Right ventricle myocardium inferior (tissue), 1 donor: Measurements from ENCODE around the gene UNC5B. TPM values are rescaled to one million over a fixed set of nuclear protein-coding genes. Genes with fewer than 3 reads are reported as not detected.
A peak's percentile ranks its signal among the peaks of the same experiment; 100 is the strongest.

Experiments
- ATAC-seq: fragments of 200-7000 bp; cut with Tn5 transposase; one replicate; pipeline ENCODE4 v1.9.1; 2020; ENCODE audit warnings: mild to moderate bottlenecking, moderate library complexity
- DNase-seq: peaks from one replicate; pipeline ENCODE4 v3.0.0; 2021; ENCODE audit errors: missing footprints
- intact Hi-C: fragments of 100-400 bp; cut with DNase I; formaldehyde crosslinking; loops from one replicate; pipeline ENCODE4 v1.11.0; 2022
- total RNA-seq: library from RNA; stranded (reverse); fragmentation: NEBNext Ultra II Directional; extraction: Animal tissue kit (Norgen Biotek cat#: 25700); gene quantifications from one replicate; pipeline ENCODE4 v1.2.1, GENCODE V29; 2021
- donor health status: DM: no; HTN: yes; CAD: no; lungs with severe emphysema.

UNC5B gene
- total RNA-seq, 1 donor from 2014 or later: 13.1 TPM

DNA sequence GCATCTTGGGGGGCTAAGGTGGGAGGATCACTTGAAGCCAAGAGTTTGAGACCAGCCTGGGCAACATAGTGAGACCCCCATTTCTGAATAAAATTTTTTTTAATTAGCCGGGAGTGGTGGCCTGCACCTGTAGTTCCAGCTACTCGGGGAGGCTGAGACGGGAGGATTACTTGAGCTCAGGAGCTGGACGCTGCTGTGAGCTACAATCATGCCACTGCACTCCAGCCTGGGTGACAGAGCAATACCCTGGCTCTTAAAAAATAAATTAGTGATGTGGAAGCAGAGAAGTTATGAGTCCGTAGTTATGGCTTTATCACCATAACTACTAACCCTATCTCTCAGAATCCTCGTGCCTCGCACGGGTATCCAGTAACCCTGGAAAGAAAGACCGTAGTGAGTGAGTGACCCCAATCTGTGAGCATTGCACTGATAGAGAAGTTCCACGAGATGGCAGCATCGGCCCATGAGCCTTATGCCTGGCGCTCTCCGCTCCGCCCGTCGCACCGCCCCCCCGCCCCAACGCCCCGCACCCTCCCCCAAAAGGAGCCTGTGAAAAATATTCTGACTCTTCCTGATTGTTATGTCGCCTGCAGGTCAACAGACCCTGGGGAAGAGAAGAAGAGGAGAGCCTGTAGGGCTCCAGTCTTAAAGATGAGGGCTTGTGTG is 101.8 kb downstream of the UNC5B start:
- intact Hi-C loops: loop anchor here (2.0 to 5.0 kb wide), 2 partner anchors 499 to 583 kb away; no protein-coding TSS in a partner anchor
- peak; percentile 68 for ATAC-seq
- no peak for DNase-seq

DNA sequence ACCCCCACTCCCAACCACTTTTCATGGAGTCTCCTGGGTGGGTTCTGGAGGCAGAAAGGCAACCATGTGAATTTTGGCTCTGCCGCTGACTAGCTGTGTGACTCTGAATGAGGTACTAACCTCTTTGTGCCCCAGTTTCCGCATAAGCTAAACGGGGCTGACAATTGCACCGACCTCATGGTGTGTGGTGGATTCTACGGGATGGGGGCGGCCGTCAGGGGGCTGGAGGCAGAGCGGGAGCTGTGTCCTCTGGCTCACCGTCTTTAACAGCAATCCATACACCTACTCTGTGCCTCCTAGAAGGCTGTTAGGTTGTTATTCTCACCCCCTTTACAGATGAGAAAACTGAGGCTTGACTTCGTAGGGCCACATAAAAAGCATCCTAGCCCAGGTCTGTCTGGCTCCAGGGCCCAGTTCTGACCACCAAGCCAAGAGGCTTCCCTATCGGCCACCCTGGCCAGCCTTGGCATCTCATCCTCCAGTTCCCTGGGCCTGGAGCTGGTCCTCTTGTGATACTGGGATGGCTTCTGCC is 102.4 kb downstream of the UNC5B start:
- DNase-seq (no peak), ATAC-seq (no peak)
- intact Hi-C loops: loop anchor here (2.0 to 5.0 kb wide), 5 partner anchors 258 to 583 kb away; no protein-coding TSS in a partner anchor

GRCh38 chr10:71316056-71316785 is 103.9 kb downstream of the UNC5B start:
- intact Hi-C loops: loop anchor here (5.0 kb wide), 3 partner anchors 256 to 391 kb away; no protein-coding TSS in a partner anchor
- DNase-seq: no peak

GRCh38 chr10:71316786-71317160 is 104.4 kb downstream of the UNC5B start:
- intact Hi-C loops: loop anchor here (5.0 kb wide), 3 partner anchors 256 to 391 kb away; no protein-coding TSS in a partner anchor
- ATAC-seq (no peak), DNase-seq (no peak)

More at GRCh38 chr10:71316056-71316785, 103.9 kb downstream of the UNC5B start:
- no peak for ATAC-seq

- intact Hi-C loops: loop anchor here (2.0 to 5.0 kb wide), 5 partner anchors 59 to 390 kb away; no protein-coding TSS in a partner anchor
- ATAC-seq: no peak
- DNase-seq: no peak
These were observed 105.4 kb downstream of the UNC5B start for GRCh38 chr10:71317739-71318138.

DNA sequence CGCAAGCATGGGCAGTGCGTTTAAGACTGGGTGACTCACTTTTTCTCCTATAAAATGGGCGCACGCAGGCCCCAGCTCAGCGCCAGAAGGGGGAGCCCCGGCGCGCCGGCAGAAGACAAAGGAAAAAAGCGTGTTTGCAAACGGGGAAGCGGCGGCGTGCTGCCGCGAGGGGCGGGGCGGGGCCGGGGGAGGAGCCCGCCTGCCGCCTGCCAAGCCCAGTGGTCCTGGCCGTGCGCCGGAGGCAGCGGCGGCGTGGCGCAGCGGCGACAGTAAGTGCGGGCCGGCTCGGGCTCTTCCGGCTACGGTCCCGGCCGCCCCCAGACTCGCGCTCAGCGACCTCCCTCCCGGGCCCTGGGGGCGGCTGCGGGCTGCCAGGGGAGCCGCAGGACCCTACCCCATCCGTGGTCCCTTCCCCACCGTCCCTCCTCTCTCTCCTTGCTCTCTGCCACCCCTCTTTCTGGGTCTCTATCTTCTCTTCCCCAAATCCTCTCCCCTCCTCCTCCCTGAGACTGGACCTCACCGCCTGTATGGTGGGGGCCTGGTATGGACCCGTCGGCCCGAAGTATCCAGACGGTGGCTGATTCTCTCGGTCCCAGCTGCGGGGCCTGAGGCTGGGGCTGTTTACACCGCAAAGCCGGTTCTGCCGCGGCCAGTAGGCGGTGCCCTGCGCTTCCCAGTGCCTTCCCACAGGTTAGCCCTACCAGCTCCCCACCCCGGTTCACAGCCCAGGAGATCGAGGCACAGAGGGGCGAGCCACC is 106.9 kb downstream of the UNC5B start, which contains the start of gene SLC29A3:
TSS of gene SLC29A3 (plus strand) at position 218 of the 758 bp plus-strand sequence. CDS start at position 269, 51 bp downstream.
- intact Hi-C loops: loop anchor here (2.0 to 5.0 kb wide), 5 partner anchors 58 to 388 kb away; no protein-coding TSS in a partner anchor
- ATAC-seq (peak; percentile 92), DNase-seq (peak; percentile 91)

DNA sequence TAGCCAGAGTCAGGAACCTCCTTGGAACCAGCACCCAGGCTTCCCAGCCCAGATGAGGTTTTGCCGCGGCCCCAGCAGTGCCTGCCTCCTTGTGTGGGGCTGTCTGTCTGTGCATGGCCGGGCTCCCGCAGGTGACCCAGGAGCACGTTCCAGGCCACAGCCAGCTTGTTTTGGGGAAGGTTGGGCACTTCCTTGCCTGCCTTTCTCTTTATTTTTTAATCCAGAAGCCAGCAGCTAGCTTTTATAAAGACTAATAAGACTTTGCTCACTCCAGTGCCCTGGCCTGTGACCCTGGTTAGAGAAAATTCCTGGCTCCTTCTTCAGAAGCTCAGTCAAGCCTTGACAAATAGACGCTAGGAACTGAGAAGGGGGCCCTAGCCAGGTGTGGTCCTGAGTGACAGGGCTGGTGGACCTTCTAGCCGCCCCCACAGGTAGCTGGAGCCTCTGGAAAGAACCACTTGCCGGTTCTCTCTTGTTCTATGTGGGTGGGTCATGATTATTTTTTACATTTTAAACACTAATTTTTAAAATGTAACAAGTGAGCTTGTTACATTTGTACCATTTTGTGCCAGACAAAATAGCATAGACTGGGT is 107.5 kb downstream of the UNC5B start:
- intact Hi-C loops: loop anchor here (2.0 to 5.0 kb wide), 5 partner anchors 57 to 387 kb away; no protein-coding TSS in a partner anchor
- ATAC-seq (no peak), DNase-seq (no peak)

DNA sequence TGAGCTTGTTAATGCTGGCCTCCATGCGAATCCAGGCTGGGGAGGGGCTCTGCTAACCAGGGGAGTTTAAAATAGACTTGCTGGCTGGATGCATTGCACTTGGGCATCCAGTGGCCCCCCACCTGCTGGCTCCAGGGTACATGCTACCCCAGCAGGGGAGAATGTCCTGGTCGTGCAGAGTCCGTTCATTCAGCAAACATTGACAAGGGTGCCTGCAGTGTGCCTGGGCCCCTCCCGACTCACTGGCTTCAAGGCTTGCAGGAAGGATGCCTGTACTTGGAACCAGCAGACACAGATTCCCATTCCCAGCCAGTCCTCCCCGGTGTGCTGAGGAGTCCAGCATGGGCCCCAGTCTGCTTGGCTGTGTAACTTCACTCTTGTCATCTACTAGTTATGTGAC is 108.2 kb downstream of the UNC5B start:
- ATAC-seq: no peak
- no peak for DNase-seq
- intact Hi-C loops: no loop called here

GRCh38 chr10:71321386-71321785 is 109.0 kb downstream of the UNC5B start:
- intact Hi-C loops: no loop called here
- ATAC-seq: no peak

GRCh38 chr10:71323407-71323806 is 111.0 kb downstream of the UNC5B start:
- DNase-seq: no peak
- intact Hi-C loops: no loop called here
- ATAC-seq: no peak

More at GRCh38 chr10:71321386-71321785, 109.0 kb downstream of the UNC5B start:
- no peak for DNase-seq

DNA sequence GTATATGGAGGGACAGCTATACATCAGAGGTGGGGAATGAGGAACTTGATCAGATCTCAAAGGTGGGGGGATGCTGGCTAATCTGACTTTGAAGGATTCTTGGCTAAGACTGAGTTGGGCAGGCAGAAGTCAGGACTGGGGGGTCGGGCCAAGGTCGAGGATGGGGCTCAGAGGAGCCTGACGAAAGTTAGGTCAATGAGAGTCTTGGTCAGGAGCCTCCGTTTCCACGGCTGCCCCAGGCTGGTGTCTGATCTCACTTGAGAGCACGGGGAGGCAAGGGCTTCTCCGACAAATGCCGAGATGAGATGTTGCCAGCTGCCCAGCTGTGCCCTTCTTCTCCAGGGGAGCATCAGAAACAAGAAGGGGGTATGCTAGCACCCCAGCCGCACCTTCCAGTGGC is 112.4 kb downstream of the UNC5B start:
- ATAC-seq: no peak
- no peak for DNase-seq
- intact Hi-C loops: no loop called here

DNA sequence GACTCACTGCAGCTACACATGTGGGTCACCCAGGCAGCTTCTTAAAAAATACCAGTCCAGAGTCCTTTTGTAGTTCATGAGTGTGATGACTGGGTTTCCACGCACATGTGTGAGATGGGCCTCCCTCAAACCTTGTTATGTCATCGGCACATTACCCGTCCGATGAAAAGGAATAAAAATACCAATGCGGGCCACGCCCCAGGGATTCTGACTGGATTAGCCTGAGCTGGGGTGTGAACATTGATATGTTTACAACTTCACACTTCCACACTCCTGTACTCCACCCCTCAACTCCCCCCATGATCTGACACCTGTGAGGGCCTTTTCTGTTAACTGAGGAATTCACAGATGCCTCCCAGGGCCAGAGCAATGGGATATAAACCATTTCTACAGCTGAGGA is 112.9 kb downstream of the UNC5B start:
- no peak for DNase-seq
- intact Hi-C loops: no loop called here
- no peak for ATAC-seq

DNA sequence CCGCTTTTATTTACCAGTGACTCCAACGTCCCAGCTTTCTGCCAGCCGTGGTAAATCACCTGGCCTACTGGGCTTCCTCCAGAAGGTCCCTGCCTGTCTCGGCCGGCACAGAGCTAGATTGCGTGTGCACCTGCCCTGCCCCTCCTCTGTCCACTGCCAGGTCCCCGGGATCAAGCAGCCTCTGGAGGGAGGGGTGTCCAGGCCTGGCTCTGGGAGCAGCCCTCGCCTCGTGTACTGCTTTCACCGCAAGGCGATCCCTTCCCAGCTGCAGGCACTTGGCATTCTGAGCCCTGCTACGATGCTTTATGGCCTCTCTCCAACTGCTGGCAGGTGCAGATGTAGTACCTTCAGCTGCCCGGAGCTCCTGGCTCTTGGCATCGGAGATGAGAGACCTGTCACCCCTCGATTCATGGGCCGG is 114.1 kb downstream of the UNC5B start:
- DNase-seq (no peak), ATAC-seq (no peak)
- intact Hi-C loops: no loop called here

GRCh38 chr10:71330789-71331404 is 118.5 kb downstream of the UNC5B start:
- intact Hi-C loops: no loop called here
- DNase-seq (no peak), ATAC-seq (no peak)

DNA sequence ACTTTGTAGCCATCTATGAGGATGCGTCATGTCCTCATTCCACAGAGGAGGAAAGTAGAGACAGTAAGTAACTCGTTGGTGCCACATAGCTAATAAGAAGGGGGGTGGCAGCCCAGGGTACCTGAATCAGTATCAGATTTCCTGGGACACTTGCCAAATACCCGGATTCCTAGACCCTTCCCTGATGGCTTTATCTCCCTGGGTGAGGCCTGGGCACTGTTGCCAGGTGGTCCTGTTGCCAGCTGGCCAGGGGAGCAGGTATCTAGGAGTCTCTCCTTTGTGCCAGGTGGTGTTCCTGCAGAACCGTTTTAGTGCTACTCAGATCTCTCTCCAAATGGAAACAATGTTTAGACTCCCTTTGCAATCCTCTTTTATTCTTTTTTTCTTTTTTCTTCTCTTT is 119.4 kb downstream of the UNC5B start:
- intact Hi-C loops: no loop called here
- DNase-seq: no peak
- ATAC-seq: no peak

GRCh38 chr10:71332466-71332865 is 120.1 kb downstream of the UNC5B start:
- intact Hi-C loops: no loop called here

GRCh38 chr10:71333129-71333887 is 120.9 kb downstream of the UNC5B start:
- ATAC-seq: peak; percentile 26
- DNase-seq: no peak
- intact Hi-C loops: no loop called here

More at GRCh38 chr10:71332466-71332865, 120.1 kb downstream of the UNC5B start:
- DNase-seq (no peak), ATAC-seq (no peak)
